22Rv1 (cell line): Measurements from ENCODE around the gene LGALS1.
"Not testable (repeated sequence)": the region's sequence is repeated elsewhere in the genome, so short reads cannot be mapped to it uniquely, and the experiment has no call there.

Source experiments
- H3K27ac ChIP-seq: fragments of 450-650 bp; 2 replicates; pipeline ENCODE4 v1.5.1; 2017
- ZFX ChIP-seq: fragments of 450-650 bp; IDR thresholded peaks from 2 replicates; pipeline ENCODE4 v1.6.1; 2017; ENCODE audit warnings: antibody characterized with exemption, borderline replicate concordance
- TF ChIP-seq, protein P1 (sequence below): fragments of 450-650 bp; IDR thresholded peaks from 2 replicates; pipeline ENCODE4 v1.5.1; 2017; ENCODE audit warnings: mild to moderate bottlenecking

Gene LGALS1

DNA sequence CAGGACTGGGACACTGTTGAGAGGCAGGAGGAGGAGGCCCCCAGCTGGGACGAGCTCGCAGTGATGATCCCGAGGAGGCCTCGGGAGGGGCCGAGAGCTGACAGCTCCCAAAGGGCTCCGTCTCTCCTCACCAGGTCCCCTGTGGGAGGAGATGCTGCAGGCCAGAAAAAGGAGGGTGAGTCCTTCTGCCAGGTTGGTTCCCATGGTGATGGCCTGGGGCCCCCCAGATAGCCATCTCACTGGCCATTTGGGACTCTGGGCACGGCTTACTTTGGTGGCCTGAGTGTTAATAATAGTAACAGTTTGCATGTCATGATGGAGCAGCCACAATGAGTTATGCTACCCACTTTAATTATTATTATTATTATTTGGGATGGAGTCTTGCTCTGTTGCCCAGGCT, 40.3 kb downstream of the LGALS1 start:
- TF ChIP-seq, protein P1, sequence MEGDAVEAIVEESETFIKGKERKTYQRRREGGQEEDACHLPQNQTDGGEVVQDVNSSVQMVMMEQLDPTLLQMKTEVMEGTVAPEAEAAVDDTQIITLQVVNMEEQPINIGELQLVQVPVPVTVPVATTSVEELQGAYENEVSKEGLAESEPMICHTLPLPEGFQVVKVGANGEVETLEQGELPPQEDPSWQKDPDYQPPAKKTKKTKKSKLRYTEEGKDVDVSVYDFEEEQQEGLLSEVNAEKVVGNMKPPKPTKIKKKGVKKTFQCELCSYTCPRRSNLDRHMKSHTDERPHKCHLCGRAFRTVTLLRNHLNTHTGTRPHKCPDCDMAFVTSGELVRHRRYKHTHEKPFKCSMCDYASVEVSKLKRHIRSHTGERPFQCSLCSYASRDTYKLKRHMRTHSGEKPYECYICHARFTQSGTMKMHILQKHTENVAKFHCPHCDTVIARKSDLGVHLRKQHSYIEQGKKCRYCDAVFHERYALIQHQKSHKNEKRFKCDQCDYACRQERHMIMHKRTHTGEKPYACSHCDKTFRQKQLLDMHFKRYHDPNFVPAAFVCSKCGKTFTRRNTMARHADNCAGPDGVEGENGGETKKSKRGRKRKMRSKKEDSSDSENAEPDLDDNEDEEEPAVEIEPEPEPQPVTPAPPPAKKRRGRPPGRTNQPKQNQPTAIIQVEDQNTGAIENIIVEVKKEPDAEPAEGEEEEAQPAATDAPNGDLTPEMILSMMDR = no peak
- no peak for TF ChIP-seq ZFX
- H3K27ac ChIP-seq = no peak overlapping the region

DNA sequence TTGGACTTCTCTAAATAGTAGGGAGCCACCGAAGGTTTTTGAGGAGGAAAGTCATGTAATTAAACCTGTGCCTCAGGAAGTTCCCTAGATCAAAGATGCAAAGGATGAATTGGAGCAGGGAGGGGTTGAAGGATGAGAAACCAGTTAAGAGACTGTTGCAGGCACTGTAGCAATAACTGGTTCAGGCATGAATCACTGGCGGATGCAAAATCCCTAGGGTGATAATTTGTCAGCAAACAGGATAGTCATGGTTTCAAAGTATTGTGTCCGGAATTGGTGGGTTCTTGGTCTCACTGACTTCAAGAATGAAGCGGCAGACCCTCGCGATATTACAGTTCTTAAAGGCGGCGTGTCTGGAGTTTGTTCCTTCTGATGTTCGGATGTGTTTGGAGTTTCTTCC, 41.3 kb downstream of the LGALS1 start:
- no peak overlapping the region for H3K27ac ChIP-seq
- TF ChIP-seq, protein P1 = no peak
- TF ChIP-seq ZFX = no peak

DNA sequence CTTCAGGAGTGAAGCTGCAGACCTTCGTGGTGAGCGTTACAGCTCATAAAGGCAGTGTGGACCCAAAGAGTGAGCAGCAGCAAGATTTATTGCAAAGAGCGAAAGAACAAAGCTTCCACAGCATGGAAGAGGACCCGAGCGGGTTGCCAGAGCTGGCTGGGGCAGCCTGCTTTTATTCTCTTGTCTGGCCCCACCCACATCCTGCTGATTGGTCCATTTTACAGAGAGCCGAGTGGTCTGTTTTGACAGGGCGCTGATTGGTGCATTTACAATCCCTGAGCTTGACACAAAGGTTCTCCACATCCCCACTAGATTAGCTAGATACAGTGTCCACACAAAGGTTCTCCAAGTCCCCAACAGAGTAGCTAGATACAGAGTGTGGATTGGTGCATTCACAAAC, 41.8 kb downstream of the LGALS1 start:
- H3K27ac ChIP-seq = not testable (repeated sequence)

DNA sequence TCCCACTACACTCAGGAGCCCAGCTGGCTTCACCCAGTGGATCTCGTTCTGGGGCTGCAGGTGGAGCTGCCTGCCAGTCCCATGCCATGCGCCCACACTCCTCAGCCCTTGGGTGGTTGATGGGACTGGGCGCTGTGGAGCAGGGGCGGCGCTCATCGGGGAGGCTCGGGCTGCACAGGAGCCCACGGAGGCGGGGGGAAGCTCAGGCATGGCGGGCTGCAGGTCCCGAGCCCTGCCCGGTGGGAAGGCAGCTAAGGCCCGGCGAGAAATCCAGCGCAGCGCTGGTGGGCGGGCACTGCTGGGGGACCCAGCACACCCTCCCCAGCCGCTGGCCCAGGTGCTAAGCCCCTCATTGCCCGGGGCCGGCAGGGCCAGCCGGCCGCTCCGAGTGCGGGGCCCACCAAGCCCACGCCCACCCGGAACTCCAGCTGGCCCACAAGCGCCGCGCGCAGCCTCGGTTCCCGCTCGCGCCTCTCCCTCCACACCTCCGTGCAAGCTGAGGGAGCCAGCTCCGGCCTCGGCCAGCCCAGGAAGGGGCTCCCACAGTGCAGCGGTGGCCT, 42.4 kb downstream of the LGALS1 start:
- not testable (repeated sequence) for H3K27ac ChIP-seq

DNA sequence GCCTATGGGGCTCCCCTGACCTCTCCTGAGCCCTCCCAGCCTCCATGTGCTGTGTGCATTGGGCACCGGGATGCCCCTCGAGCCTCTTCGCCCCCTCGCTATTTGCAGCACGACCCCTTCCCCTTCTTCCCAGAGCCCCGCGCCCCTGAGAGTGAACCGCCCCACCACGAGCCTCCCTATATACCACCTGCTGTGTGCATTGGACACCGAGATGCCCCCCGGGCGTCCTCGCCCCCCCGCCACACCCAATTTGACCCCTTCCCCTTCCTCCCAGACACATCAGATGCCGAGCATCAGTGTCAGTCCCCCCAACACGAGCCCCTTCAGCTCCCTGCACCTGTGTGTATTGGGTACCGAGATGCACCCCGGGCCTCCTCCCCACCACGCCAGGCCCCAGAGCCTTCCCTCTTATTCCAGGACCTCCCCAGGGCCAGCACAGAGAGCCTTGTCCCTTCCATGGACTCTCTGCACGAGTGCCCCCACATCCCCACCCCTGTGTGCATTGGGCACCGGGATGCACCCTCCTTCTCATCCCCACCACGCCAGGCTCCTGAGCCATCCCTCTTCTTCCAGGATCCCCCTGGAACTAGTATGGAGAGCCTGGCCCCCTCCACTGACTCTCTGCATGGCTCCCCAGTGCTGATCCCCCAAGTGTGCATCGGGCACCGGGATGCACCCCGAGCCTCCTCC, 50.3 kb downstream of the LGALS1 start:
- no peak for TF ChIP-seq ZFX
- TF ChIP-seq, protein P1 = no peak
- no peak overlapping the region for H3K27ac ChIP-seq

DNA sequence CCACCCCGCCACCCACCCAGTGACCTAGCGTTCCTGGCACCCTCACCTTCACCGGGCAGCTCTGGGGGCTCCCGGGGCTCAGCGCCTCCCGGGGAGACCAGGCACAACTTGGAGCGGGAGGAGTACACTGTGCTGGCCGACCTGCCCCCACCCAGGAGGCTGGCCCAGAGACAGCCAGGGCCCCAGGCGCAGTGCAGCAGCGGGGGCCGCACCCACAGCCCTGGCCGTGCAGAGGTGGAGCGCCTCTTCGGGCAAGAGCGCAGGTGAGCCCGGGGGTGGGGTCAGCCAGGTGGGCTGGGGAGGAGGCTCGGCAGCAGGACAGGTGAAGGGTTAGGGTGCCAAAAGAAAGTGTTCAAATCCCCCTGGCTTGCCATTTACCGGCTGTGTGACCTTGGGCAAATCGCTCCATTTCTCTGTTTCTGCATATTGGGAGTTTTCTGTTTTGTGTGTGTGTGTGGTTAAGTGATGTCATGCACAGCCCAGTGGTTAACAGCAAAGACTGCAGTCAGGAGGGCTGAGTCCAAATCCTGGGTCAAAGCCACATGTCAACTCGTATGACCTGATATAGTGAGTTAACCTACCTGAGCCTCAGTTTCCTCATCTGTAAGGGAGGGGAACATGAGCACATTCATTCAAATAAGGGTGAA, 50.9 kb downstream of the LGALS1 start:
- H3K27ac ChIP-seq = no peak overlapping the region
- TF ChIP-seq, protein P1 = no peak; the same call in 1 of the 2 replicates
- no peak for TF ChIP-seq ZFX

DNA sequence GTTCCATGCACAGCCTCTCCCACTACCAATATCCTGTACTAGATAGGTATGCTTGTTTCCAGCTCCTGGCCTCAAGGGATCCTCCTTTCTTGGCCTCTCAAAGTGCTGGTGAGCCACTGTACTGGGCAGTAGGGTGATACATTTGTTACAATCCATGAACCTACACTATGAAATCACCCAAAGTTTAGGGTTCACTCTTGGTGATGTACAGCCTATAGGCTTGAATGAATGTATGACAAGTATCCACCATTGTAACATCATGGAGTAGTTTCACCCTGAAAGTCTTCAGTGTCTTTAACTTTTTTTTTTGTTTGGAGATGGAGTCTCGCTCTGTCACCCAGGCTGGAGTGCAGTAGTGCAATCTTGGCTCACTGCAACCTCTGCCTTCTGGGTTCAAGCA, 53.2 kb downstream of the LGALS1 start:
- H3K27ac ChIP-seq = peak overlapping the region; percentile 41
- no peak for TF ChIP-seq ZFX
- TF ChIP-seq, protein P1 = no peak
